Type B pancreatic cell (in vitro differentiated cells): ENCODE data around the gene SYPL2. TPM values are rescaled to one million over a fixed set of nuclear protein-coding genes. Genes with fewer than 3 reads are reported as not detected.

Experiments
- DNase-seq: peaks from one replicate; pipeline ENCODE4 v3.0.0; 2021; ENCODE audit warnings: mixed read lengths; ENCODE audit not compliant: unreplicated experiment; ENCODE audit errors: extremely low spot score
- H3K27ac Mint-ChIP-seq: 2 replicates; pipeline ENCODE4 v1.8.0; 2021; ENCODE audit warnings: mild to moderate bottlenecking, mixed read lengths
- H3K27me3 Mint-ChIP-seq: 2 replicates; pipeline ENCODE4 v1.8.0; 2021; ENCODE audit warnings: mixed read lengths
- H3K36me3 Mint-ChIP-seq: 2 replicates; pipeline ENCODE4 v1.8.0; 2021; ENCODE audit warnings: mixed read lengths
- H3K4me1 Mint-ChIP-seq: one replicate; pipeline ENCODE4 v1.8.0; 2021; ENCODE audit warnings: mixed read lengths; ENCODE audit not compliant: unreplicated experiment
- H3K4me3 Mint-ChIP-seq: 2 replicates; pipeline ENCODE4 v1.8.0; 2021; ENCODE audit warnings: mild to moderate bottlenecking, mixed read lengths
- H3K9me3 Mint-ChIP-seq: 2 replicates; pipeline ENCODE4 v1.8.0; 2021; ENCODE audit warnings: mixed read lengths
- total RNA-seq: library from RNA; stranded (reverse); gene quantifications from 2 replicates; pipeline ENCODE4 v1.2.1, GENCODE V29; 2021; ENCODE audit warnings: low replicate concordance
- TF ChIP-seq, protein P1 (sequence below): fragments of 200-600 bp; sonication (generic); conservative IDR thresholded peaks from 2 replicates; pipeline ENCODE4 v1.5.0; 2021; ENCODE audit warnings: antibody characterized with exemption, mild to moderate bottlenecking

The SYPL2 gene
- total RNA-seq, 1 donor from 2014 or later, result 0.58 TPM

- Mint-ChIP-seq H3K27me3 (peaks cover 12% of the 10 kb centered on the region), H3K9me3 (no peaks in the 10 kb centered on the region), H3K4me3 (no peak overlapping the region), H3K27ac (no peak overlapping the region), H3K4me1 (peaks cover 36% of the 10 kb centered on the region), H3K36me3 (no peaks in the 10 kb centered on the region)
- no peak for DNase-seq
- TF ChIP-seq, protein P1, sequence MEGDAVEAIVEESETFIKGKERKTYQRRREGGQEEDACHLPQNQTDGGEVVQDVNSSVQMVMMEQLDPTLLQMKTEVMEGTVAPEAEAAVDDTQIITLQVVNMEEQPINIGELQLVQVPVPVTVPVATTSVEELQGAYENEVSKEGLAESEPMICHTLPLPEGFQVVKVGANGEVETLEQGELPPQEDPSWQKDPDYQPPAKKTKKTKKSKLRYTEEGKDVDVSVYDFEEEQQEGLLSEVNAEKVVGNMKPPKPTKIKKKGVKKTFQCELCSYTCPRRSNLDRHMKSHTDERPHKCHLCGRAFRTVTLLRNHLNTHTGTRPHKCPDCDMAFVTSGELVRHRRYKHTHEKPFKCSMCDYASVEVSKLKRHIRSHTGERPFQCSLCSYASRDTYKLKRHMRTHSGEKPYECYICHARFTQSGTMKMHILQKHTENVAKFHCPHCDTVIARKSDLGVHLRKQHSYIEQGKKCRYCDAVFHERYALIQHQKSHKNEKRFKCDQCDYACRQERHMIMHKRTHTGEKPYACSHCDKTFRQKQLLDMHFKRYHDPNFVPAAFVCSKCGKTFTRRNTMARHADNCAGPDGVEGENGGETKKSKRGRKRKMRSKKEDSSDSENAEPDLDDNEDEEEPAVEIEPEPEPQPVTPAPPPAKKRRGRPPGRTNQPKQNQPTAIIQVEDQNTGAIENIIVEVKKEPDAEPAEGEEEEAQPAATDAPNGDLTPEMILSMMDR, result no peak
These were observed 38.6 kb downstream of the SYPL2 start for GRCh38 chr1:109504974-109505373.

- DNase-seq, result no peak
- peaks cover 28% of the 10 kb centered on the region for H3K27me3 Mint-ChIP-seq
- H3K36me3 Mint-ChIP-seq, result no peaks in the 10 kb centered on the region
These were observed 41.9 kb downstream of the SYPL2 start for GRCh38 chr1:109508001-109508872.

GRCh38 chr1:109508873-109509175, 42.5 kb downstream of the SYPL2 start:
- Mint-ChIP-seq H3K36me3 (no peaks in the 10 kb centered on the region), H3K9me3 (no peaks in the 10 kb centered on the region), H3K27ac (no peak overlapping the region), H3K4me1 (peaks cover 22% of the 10 kb centered on the region), H3K27me3 (peaks cover 28% of the 10 kb centered on the region), H3K4me3 (peak overlapping the region; percentile 89)
- no peak for DNase-seq
- TF ChIP-seq, protein P1, result no peak

More at GRCh38 chr1:109508001-109508872, 41.9 kb downstream of the SYPL2 start:
- peak overlapping the region; percentile 89 for H3K4me3 Mint-ChIP-seq
- TF ChIP-seq, protein P1, result no peak
- H3K9me3 Mint-ChIP-seq, result no peaks in the 10 kb centered on the region
- H3K27ac Mint-ChIP-seq, result no peak overlapping the region
- peaks cover 22% of the 10 kb centered on the region for H3K4me1 Mint-ChIP-seq

GRCh38 chr1:109509176-109510134, 43.1 kb downstream of the SYPL2 start, which contains the start of gene AMIGO1:
AMIGO1 (minus strand) TSS chr1:109509727; CDS start chr1:109508912, 815 bp downstream.
- peak within 1 kb of the TSS; percentile 94 for H3K4me3 Mint-ChIP-seq
- H3K36me3 Mint-ChIP-seq, result no peaks in the 10 kb centered on the region
- H3K27ac Mint-ChIP-seq, result peak within 1 kb of the TSS; percentile 55
- peaks cover 28% of the 10 kb centered on the region for H3K27me3 Mint-ChIP-seq
- DNase-seq, result no peak
- TF ChIP-seq, protein P1, result no peak
- peaks cover 22% of the 10 kb centered on the region for H3K4me1 Mint-ChIP-seq
- H3K9me3 Mint-ChIP-seq, result no peaks in the 10 kb centered on the region

DNA sequence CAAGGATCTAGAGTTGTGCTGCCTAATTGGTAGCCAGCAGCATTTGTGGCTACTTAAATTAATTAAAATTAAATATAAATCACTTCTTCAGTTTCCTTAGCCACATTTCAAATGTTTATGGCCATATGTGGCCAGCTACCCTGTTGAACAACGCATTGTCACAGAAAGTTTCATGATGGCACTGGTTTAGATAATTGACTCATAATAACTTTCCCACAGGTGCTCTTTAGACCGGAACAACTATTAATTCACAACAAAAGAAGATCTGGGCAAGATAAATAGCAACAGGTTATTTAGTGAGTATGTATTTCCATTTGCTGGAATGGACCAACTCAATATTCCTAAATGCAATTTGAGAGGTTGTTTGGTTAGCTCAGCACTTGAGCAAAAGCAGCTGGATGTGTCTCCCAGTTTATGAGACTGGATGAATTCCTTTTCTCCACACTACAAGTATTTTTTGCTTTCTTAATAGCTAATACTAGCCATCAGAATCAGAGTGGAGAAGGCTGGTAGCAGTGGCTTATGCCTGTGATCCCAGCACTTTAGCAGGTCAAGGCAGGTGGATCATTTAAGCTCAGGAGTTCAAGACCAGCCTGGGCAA, 46.9 kb downstream of the SYPL2 start:
- H3K4me3 Mint-ChIP-seq, result no peak overlapping the region

More for the DNA sequence above, 46.9 kb downstream of the SYPL2 start:
- peaks cover 28% of the 10 kb centered on the region for H3K4me1 Mint-ChIP-seq
- DNase-seq, result no peak
- no peaks in the 10 kb centered on the region for H3K36me3 Mint-ChIP-seq
- TF ChIP-seq, protein P1, result no peak
- H3K27ac Mint-ChIP-seq, result no peak overlapping the region
- no peaks in the 10 kb centered on the region for H3K9me3 Mint-ChIP-seq
- peaks cover 37% of the 10 kb centered on the region for H3K27me3 Mint-ChIP-seq
